RWPE1 (cell line): ENCODE measurements around the gene CPN1.
"Not testable (repeated sequence)": the region's sequence is repeated elsewhere in the genome, so short reads cannot be mapped to it uniquely, and the experiment has no call there.

Experiments used
- CTCF ChIA-PET: fragments of 350-600 bp; sonication (Branson Sonifier 250); formaldehyde crosslinking; extraction: SDS; loops from one replicate; lab custom pipeline; 2021; lab: Yijun Ruan, JAX
- POLR2A ChIA-PET: fragments of 400-600 bp; formaldehyde crosslinking; extraction: SDS; loops from one replicate; lab custom pipeline; 2020; ENCODE audit warnings: antibody characterized with exemption; ENCODE audit not compliant: low non-redundant PET; lab: Yijun Ruan, JAX
- DNase-seq: peaks from one replicate; pipeline ENCODE4 v3.0.0; 2012; ENCODE audit warnings: low spot score
- H3K27ac ChIP-seq: fragments of 450-650 bp; 2 replicates; pipeline ENCODE4 v1.5.1; 2017
- CTCF ChIP-seq: fragments of 450-650 bp; conservative IDR thresholded peaks from 2 replicates; pipeline ENCODE4 v1.5.1; 2017; ENCODE audit warnings: low read depth, mild to moderate bottlenecking

CPN1 gene

GRCh38 chr10:100104300-100104699 is 22.6 kb upstream of the CPN1 start:
- POLR2A ChIA-PET = no interaction called here
- no peak for TF ChIP-seq CTCF
- CTCF ChIA-PET = no interaction called here
- DNase-seq = no peak
- H3K27ac ChIP-seq = no peak overlapping the region

- ChIA-PET CTCF (no interaction called here), POLR2A (no interaction called here)
- TF ChIP-seq CTCF = no peak
- no peak for DNase-seq
- H3K27ac ChIP-seq = no peak overlapping the region
Measured at GRCh38 chr10:100103581-100103980, 21.9 kb upstream of the CPN1 start.

GRCh38 chr10:100101192-100102076 is 19.8 kb upstream of the CPN1 start:
- no peak overlapping the region for H3K27ac ChIP-seq
- ChIA-PET CTCF (interaction anchor here (0.5 kb wide), 1 partner anchor 283 kb away, joined by 3 read pairs; no protein-coding TSS in a partner anchor), POLR2A (no interaction called here)
- TF ChIP-seq CTCF = no peak
- DNase-seq = peak; percentile 20

GRCh38 chr10:100100651-100101184 is 19.0 kb upstream of the CPN1 start:
- ChIA-PET POLR2A (no interaction called here), CTCF (no interaction called here)
- DNase-seq = peak; percentile 29
- no peak overlapping the region for H3K27ac ChIP-seq
- no peak for TF ChIP-seq CTCF

- no peak overlapping the region for H3K27ac ChIP-seq
- DNase-seq = no peak
- CTCF ChIA-PET = interaction anchor here (0.6 kb wide), 1 partner anchor 42 kb away, joined by 4 read pairs; no protein-coding TSS in a partner anchor
- POLR2A ChIA-PET = no interaction called here
- TF ChIP-seq CTCF = no peak
Measured at GRCh38 chr10:100089241-100089640, 7.6 kb upstream of the CPN1 start.

GRCh38 chr10:100086708-100087107 is 5.0 kb upstream of the CPN1 start:
- DNase-seq, POLR2A ChIA-PET, CTCF ChIA-PET: not testable (repeated sequence)

GRCh38 chr10:100085596-100085995 is 3.9 kb upstream of the CPN1 start:
- no peak for TF ChIP-seq CTCF
- ChIA-PET CTCF (no interaction called here), POLR2A (no interaction called here)
- H3K27ac ChIP-seq = no peak overlapping the region
- DNase-seq = no peak

More at GRCh38 chr10:100086708-100087107, 5.0 kb upstream of the CPN1 start:
- H3K27ac ChIP-seq = not testable (repeated sequence)
